NCI-H2107 (cell line): ENCODE results near the gene MACF1.
"Not testable (repeated sequence)": the region's sequence is repeated elsewhere in the genome, so short reads cannot be mapped to it uniquely, and the experiment has no call there.

Experiments
- DNase-seq: peaks from one replicate; lab custom pipeline; 2025; lab: John Stamatoyannopoulos, UW

MACF1 gene, protein sequence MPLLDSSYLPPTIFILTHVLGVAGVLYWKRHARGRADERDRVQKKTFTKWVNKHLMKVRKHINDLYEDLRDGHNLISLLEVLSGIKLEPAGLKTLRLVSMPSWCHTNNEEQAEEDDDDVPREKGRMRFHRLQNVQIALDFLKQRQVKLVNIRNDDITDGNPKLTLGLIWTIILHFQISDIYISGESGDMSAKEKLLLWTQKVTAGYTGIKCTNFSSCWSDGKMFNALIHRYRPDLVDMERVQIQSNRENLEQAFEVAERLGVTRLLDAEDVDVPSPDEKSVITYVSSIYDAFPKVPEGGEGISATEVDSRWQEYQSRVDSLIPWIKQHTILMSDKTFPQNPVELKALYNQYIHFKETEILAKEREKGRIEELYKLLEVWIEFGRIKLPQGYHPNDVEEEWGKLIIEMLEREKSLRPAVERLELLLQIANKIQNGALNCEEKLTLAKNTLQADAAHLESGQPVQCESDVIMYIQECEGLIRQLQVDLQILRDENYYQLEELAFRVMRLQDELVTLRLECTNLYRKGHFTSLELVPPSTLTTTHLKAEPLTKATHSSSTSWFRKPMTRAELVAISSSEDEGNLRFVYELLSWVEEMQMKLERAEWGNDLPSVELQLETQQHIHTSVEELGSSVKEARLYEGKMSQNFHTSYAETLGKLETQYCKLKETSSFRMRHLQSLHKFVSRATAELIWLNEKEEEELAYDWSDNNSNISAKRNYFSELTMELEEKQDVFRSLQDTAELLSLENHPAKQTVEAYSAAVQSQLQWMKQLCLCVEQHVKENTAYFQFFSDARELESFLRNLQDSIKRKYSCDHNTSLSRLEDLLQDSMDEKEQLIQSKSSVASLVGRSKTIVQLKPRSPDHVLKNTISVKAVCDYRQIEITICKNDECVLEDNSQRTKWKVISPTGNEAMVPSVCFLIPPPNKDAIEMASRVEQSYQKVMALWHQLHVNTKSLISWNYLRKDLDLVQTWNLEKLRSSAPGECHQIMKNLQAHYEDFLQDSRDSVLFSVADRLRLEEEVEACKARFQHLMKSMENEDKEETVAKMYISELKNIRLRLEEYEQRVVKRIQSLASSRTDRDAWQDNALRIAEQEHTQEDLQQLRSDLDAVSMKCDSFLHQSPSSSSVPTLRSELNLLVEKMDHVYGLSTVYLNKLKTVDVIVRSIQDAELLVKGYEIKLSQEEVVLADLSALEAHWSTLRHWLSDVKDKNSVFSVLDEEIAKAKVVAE (N-terminal part only)

DNA sequence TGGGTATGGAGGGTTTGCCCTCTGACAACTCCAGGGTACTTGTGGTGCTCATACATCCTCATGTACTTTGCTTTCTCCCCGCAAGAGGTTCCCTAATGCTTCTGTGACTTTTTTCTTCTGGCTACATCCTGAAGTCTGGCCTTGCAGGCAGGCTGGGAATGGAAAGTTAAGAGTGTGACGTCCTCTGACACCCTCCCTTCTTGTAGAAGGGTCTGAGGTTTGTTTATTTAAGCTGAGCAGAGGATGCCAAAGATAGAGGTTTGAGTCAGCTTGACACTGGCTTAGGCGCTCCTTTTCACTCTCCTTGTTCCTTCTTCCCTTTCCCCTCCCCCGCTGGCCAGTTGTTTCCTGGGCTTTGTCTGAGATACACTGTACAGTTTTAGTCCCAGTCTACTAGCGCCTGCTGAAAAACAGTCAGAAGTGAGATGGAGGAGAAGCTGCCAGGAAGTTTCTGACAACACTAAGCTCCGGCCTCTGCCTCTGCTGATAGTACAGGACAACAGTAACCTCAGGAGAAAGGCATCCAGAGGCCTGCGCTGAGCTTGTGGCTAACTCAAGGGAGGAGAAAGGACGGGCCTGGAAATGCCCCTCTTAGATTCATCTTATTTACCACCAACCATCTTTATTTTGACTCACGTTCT is at the start of gene MACF1:
Gene MACF1, plus strand, starts transcription at position 255 of the 641 bp plus-strand sequence. Its CDS starts 328 bp downstream, at position 583.
- no peak for DNase-seq

DNA sequence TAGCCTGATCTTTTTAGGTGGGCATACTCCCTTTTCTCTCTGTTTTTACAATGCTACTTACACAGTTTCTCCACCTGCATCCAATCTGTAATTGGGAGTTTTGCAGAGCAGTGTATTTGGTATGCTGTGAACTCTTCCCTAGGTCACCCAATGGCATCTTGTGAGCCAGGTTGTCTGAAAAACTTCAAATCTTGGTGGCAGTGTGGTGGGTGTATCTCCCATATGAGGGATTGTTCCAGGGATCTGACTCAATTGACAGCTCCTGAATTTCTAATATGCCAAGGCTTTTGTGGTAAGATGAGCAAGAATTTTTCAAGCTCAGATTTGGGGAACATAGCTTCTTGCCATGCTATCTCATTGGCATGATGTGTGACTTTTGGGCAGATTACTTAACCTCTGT is 47.2 kb upstream of the MACF1 start:
- no peak for DNase-seq

DNA sequence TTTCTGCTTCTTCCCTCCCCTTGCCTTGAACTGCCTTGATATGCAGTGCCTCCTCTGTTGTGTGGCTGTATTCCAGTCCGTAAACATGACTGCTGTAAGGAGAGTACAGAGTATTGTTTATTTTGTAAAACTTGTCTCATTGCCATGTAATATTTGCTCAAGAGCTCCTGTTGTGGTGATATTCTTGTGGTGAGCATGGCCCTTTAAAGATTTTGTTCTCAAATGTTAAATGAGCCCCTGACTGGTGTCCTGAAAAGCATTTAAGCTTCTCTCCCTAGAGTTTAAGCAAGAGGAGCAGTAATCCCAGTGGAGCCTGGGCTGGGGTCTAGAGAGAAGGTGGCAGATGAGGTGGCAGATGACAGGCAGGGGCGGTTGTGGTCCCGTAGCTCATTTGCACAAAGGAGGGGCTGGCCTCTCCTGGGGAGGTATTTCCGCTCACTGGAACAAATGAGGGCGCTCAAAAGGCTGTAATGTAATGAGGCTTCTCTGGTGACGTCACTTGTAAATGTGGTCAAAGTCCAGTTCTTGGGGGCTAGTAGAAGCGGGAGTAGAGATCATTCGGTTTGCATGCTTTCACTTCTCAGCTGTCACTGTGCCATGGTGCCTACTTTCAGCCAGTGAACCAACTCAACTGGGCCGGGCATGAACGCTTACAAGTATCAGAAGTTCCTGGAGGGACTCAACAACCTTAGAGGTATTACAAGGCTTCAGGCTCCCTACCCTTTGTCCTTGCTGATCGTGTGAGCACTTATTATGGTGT is 46.0 kb upstream of the MACF1 start:
- DNase-seq: peak; percentile 98

DNA sequence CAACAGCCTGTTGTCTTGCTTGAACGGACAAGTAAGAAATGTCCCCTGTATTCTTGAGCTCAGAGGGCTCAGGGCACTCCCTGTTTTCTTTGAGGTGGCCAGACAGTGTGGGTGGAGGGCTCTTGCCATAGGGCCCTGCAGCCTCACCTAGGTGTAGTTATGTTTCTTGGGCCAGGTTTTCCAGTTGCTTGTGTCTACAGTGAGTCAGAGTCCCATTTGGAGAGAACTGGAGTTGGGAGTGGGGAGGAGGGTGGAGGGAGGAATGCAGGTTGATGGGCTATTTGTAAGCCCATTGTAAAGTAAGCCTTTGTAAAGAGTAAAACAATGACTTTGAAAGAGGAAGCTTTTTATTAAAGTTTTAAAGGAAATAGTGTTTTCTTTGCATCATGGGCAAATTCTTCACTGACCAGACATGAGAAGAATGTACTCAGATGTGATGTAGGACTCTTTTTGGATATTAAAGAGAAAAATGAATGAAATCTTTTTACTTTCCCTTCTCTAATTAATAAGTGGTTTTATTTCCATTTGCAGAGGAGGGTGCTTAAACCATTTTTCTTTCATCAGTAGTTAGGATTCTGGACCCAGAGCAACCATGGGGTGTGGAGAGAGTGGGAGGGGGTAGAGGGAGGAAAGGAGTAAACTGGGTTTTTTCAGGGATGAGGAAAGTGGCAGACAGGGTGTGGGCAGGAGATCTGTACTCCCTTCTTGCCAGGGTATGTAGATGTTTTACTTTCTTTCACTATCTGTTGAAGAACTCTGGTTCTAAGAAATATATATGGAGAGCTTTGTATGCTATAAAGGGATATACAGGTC is 45.1 kb upstream of the MACF1 start:
- no peak for DNase-seq

DNA sequence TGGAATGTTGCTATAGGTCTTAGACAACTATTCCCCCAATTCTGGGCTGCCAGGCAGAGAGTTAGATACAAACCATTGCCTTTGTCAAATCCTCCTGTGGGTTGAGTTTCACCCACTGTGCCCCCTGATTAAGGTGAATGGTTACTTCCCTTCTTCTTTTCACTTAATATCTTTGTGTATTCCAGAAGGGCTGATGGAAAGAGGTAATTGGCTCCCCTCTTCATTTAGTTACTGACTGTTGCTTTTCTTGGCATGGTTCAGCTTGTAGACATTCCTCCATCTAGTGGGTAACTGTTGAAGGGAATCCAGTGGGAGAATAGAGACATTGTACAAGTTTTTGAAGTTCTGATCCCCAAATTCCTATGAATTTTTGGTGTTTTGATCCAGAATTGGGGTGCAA is 43.8 kb upstream of the MACF1 start:
- DNase-seq: no peak

DNA sequence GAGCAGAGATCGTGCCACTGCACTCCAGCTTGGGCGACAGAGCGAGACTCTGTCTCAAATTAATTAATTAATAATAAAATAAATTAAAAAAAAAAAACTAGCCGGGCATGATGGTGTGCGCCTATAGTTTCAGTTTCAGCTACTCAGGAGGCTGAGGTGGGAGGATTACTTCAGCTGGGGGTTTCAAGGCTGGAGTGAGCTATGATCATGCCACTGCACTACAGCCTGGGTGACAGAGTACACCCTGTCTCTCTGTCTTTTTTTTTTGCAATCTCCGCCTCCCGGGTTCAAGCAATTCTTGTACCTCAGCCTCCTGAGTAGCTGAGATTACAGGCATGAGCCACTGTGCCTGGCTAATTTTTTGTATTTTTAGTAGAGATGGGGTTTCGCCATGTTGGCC is 42.7 kb upstream of the MACF1 start:
- not testable (repeated sequence) for DNase-seq

DNA sequence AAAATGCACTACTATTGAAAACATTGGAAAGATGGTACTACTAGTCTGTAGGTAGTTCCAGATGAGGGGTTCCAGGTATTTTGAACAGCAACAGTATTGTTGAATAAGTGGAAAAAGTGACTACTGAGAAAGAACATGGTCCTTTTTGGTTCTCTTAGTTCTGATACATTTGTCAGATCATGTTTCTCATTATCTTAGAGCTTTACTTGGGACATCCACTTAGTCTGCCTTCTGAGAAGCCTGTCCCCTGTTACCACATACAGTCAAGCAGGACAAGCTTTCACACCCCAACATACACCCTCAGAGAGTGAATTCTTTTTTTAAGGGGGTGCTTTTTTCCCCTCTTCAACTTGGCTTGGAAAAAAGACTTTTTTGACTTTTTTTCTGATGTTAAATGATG is 41.0 kb upstream of the MACF1 start:
- DNase-seq: no peak

DNA sequence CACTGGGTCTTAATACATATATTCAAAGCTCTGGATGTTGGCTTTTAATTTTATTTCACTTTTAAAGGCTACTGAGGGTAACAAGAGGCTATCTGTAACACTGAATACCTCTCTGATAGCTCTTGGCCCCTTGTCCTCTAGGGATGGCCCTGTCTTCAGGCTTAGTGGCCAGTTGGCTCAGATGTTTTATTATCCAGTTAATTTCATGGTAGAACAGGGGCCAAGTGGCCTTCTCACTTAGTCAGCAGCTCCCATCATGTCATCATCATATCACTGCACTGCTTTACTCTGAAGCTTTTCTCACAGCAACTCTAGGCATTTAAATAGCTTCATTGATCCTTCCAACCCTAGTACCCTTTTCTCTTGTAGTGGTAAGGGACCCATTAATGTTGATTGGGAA is 40.2 kb upstream of the MACF1 start:
- DNase-seq: no peak

DNA sequence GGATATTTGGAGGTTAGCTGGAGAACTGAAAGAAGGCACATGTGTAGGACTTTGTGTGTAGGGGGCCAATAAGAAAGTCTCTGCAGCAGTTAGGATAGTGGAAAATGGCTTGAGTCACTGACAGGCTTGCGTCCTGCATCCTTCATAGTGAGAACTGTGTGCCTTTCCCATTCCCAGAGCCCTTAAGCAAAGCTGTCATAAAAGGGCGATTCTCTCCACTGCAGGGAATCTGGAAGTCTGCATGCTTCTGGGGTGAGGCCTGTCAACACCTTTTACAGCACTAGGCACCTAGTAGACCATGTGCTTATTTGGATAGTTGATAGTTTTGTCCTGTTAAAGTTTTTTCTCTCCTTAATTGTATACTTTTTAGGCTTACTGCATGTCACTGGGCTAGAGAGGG is 39.4 kb upstream of the MACF1 start:
- no peak for DNase-seq

DNA sequence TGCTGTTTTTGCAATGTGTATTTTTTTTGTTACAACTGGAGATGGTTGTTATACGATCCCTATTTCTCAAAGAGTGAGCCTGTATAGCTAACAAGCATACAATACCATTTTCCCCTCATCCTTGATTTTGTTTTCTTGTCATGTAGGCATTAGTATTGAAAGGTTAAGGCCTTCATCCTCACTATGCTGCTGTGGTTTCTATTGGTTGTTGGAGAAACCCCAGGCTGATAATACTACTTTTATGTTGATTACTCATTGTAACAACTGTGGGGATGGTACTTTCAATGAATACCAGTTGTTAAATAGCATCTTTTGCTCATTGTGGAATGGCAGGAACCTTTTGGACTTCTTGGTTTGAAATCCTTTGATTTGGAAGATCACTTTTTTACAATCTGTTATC is 39.0 kb upstream of the MACF1 start:
- no peak for DNase-seq

DNA sequence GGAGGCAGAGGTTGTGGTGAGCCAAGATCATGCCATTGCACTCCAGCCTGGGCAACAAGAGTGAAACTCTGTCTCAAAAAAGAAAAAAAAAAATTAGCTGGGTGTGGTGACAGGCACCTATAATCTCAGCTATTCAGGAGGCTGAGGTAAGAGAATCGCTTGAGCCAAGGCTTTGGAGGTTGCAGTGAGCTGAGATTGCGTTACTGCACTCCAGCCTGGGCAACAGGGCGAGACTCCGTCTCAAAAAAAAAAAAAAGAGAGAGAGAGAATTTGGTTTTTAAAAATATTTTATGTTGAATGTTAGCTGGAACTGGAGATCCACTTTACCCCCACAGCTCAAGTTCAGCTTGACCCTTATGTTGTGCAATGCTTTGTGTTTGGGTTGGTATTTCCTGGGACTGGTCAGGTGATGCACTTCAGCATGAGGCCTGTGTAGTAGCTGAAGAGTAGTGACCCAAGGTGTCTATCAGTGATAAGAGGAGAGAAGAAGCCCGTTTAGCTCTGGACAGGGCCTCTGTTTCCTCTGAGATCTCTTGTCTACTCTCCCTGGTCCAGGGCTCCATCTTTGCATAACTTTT is 36.8 kb upstream of the MACF1 start:
- no peak for DNase-seq

DNA sequence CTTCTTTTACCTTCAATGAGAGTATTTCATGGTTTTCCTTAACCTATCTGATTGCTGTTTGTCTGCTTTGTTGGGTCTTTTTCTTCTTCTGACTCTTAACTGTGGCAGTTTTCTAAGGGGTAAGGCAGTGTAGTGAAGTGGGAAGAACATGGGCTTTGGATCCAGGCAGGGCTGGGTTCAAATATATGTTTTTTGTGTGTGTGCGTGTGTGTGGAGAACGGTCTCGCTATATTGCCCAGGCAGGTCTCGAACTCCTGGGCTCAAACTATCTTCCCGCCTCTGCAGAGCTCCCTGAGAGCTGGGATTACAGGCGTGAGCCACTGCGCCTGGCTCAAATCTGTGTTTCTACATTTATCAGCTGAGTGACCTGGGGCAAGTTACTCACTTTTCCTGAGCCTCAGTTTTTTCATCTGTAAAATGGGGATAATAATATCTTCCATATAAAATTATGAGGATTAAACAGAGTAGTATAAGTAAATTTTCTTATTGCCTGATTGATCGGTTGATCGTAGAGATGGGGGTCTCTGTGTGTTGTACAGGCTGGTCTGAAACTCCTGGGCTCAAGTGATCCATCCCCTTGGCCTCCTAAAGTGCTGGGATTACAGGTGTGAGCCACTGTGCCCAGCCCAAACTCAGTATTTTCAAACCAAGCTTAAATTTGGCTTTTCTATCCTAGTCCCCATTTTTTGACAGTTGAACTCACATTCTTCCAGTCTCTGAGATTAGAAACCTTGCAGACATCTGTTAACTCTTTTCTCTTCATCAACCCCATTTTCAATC is 36.0 kb upstream of the MACF1 start:
- DNase-seq: no peak

DNA sequence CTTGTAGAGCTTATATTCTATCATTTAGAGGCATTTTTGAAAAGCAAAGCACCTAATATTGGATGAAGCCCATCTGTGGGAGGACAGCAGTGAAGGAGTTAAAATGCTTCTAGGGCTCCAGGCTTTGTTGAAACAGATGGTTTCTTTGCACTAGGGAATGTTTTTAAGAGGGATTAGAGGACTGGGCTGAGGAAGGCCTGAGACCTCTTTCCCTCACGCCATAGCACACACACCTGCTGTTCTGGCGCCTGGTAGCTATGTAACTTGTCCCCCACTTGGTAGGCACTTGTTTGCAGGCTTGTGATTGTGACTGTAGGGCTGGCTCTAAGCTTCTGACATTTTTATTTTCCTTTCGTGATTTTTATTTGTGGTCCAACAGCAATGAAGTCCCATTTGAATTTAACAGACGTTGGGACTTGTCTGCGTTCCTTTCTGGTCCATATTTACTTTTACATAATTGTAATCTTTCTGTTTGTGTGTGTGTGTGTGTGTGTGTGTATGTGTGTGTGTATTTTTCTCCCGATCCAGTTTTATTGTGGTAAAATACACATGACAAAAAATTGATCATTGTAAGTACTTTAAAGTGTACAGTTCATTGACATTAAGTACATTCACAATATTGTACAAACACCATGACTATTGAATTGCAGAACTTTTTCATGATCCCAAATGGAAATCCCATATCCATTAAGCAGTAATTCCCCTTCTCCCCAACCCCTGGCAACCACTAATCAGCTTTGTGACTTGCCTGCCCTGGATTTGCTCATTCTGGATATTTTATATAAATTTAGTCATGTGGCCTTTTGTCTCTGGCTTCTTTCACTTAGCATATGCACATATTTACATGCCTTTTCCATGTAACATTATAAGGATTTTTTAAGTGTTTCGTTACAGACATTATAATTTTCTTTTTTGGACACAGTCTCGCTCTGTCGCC is 33.5 kb upstream of the MACF1 start:
- DNase-seq: peak; percentile 100

DNA sequence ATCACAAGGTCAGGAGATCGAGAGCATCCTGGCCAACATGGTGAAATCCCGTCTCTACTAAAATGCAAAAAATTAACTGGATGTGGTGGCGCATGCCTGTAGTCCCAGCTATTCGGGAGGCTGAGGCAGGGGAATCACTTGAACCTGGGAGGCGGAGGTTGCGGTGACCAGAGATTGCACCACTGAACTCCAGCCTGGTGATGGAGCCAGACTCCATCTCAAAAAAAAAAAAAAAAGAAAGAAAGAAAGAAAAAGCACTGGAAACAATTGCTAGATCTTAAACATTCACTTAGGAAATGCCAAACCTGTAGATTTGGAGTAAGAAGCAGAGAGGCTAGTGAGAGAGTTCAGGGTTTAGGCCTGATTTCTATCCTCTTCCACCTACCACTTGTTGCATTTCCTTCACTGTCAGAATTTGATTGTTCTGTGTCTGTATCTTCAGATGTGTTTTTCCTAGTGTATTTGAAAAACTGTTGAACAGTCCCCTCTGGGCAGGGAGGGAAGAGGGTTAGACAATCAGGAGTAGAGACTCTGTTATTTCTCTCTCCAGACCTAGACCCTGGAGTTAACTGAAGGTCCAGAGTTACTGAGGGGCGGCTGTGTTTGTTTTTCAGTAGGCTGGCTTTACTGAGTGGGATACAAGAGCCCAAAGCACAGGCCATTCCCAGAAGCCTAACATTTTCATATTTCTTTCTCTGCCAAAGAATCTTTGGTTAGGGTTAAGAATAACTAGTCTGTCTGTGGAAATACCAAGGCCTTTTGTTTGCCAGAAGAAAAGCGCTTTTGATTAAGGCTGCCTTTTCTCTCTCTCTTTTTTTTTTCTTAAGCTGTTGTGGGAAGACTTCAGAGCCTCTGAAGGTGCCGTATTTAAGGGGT is 31.1 kb upstream of the MACF1 start:
- DNase-seq: no peak

DNA sequence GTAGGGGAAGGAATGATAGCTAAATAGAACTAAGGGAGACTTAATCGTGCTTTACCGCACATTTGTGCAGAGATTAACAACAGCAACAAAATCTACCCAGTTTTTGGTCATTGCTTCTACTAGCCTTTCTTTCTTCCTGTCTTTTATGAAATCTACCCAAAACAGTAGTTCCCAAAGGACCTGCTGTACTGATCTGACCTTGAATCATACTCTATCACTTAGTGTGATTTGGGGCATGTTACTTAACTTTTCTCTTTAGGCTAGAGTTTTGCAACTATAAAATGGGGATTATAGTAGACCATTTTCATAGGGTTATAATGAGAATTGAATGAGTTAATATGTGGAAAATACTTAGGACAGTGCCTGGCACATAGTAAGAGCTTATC is 30.5 kb upstream of the MACF1 start:
- DNase-seq: no peak

DNA sequence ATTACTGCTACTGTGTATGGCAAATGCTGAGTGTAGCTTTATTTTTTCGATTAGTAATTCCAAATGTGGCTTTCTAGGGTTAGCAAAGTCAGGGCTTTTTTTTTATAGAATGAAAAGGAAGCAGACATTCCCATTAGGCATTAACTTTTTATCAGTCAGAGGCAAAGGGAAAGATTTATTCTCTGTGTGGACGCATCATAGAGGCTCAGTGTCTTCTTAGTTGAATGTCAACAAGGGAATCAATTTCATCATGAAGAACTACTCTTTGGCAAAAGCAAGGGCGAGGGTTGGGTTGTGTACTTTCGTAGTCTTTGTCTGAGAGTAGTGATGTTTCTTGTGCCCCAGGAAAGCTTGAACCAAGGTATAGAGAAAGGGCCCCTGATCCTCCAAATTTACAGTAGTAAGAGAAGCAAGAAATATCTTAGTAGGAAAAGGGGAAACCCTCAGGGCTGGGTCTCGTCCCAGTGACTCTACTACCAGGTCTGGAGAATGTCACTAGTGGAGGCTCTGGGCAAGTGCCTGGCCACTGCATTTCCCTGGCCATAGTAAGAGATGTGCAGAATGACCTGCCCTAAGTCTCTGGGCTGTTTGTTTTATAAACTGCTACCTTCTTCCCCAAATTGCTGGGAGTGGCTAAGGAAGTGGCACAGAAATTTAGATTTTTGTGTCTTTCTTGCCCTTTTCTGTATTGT is 30.0 kb upstream of the MACF1 start:
- no peak for DNase-seq
